ENCODE data around the gene C1orf159.
A peak's percentile ranks its signal among the peaks of the same experiment; 100 is the strongest.

Gene C1orf159

GRCh38 chr1:1053682-1054081 is 62.2 kb downstream of the C1orf159 start:
- no peak for DNase-seq (ENCODE audit: low read depth in 2 of 2)

- no peak for DNase-seq (ENCODE audit: low read depth in 2 of 2)
Measured at GRCh38 chr1:1053022-1053421, 62.9 kb downstream of the C1orf159 start.

- no peak for DNase-seq (ENCODE audit: low read depth in 2 of 2)
Measured at GRCh38 chr1:1052003-1052840, 63.7 kb downstream of the C1orf159 start.

GRCh38 chr1:1051127-1051810 is 64.6 kb downstream of the C1orf159 start:
- DNase-seq (ENCODE audit: low read depth in 2 of 2) = no peak

DNA sequence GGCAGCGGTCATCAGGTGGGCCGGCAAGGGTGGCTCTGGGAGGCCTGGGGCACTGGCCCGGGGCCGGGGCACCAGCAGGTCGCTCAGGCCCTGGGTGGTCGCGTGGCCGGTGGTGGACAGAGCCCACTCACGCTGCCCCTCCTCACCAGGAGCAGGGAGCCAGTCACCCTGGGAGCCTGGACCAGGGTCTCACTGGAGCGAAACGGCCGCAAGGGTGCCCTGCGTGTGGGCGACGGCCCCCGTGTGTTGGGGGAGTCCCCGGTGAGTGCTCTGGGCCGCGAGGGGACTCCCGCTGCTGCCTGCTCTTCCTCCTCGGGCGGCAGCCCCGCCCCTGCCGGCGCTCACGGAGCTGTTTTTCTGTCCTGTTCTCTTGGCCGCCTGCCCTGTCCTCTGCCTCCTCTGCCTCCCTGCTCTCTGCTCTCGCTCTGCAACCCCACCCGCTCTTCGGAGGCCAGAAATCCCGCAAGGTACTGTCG is 65.3 kb downstream of the C1orf159 start:
- DNase-seq (ENCODE audit: low read depth in 2 of 2) = no peak

GRCh38 chr1:1049318-1050165 is 66.3 kb downstream of the C1orf159 start:
- DNase-seq (ENCODE audit: low read depth in 2 of 2) = no peak

- no peak for DNase-seq (ENCODE audit: low read depth in 2 of 2)
Measured at GRCh38 chr1:1048765-1049164, 67.1 kb downstream of the C1orf159 start.

DNA sequence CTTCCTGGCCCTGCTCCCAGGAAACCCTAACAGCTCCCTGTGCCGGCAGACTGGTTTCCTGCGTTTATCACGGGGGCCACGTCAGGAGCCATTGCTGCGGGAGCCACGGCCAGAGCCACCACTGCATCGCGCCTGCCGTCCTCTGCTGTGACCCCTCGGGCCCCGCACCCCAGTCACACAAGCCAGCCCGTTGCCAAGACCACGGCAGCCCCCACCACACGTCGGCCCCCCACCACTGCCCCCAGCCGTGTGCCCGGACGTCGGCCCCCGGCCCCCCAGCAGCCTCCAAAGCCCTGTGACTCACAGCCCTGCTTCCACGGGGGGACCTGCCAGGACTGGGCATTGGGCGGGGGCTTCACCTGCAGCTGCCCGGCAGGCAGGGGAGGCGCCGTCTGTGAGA is 67.9 kb downstream of the C1orf159 start:
- no peak for DNase-seq (ENCODE audit: low read depth in 2 of 2)

GRCh38 chr1:1047407-1047806 is 68.5 kb downstream of the C1orf159 start:
- DNase-seq (ENCODE audit: low read depth in 2 of 2) = no peak

DNA sequence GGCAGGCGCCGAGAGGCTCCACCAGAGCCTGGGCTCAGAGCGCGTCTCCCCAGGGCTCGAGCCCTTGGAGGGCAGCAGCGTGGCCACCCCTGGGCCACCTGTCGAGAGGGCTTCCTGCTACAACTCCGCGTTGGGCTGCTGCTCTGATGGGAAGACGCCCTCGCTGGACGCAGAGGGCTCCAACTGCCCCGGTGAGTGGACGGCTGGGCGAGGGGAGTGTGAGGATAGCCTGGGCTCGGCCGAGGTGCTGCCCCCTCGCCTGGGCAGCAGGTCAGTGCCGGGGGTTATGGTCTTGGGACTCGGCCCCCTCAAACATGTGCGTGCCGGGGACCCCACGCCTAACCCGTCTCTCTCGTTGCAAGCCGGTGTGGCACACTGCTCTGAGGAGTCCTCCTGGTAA is 69.1 kb downstream of the C1orf159 start:
- DNase-seq (ENCODE audit: low read depth in 2 of 2) = no peak

DNA sequence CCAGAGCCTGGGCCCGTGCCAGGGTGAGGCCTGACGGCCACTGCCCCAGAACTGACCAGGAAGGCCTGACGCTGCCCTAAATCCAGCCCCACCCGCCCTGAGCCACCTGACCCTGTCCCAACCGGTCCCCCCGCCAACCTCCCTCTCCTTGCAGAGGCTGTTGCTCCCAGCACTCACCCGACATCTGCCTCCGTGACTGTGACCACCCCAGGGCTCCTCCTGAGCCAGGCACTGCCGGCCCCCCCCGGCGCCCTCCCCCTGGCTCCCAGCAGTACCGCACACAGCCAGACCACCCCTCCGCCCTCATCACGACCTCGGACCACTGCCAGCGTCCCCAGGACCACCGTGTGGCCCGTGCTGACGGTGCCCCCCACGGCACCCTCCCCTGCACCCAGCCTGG is 69.6 kb downstream of the C1orf159 start:
- no peak for DNase-seq (ENCODE audit: low read depth in 2 of 2)

DNA sequence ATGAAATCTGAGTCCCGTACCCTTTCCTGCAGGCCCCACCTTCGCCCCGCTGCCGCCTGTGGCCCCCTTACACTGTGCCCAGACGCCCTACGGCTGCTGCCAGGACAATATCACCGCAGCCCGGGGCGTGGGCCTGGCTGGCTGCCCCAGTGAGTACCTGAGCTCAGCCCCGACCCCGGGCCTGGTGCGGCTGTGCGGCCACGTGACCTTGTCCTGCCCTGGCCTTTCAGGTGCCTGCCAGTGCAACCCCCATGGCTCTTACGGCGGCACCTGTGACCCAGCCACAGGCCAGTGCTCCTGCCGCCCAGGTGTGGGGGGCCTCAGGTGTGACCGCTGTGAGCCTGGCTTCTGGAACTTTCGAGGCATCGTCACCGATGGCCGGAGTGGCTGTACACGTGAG is 70.8 kb downstream of the C1orf159 start:
- DNase-seq (ENCODE audit: low read depth in 2 of 2) = no peak

GRCh38 chr1:1044455-1045078 is 71.3 kb downstream of the C1orf159 start:
- no peak for DNase-seq (ENCODE audit: low read depth in 2 of 2)

GRCh38 chr1:1043921-1044320 is 72.0 kb downstream of the C1orf159 start:
- no peak for DNase-seq (ENCODE audit: low read depth in 2 of 2)

- no peak for DNase-seq (ENCODE audit: low read depth in 2 of 2)
Measured at GRCh38 chr1:1043411-1043810, 72.5 kb downstream of the C1orf159 start.

GRCh38 chr1:1042835-1043234 is 73.1 kb downstream of the C1orf159 start:
- DNase-seq (ENCODE audit: low read depth in 2 of 2) = no peak

DNA sequence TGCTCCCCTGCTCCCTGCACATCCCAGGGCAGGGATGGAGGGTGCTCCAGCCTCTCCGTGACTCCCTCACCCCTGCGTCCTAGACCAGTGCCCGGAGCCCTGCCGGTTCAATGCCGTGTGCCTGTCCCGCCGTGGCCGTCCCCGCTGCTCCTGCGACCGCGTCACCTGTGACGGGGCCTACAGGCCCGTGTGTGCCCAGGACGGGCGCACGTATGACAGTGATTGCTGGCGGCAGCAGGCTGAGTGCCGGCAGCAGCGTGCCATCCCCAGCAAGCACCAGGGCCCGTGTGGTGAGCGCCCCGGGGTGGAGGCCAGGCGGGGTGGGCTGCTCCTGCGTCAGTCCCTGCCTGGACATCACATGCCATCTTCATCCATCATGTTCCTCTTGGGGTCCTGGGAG is 74.0 kb downstream of the C1orf159 start:
- no peak for DNase-seq (ENCODE audit: low read depth in 2 of 2)

GRCh38 chr1:1041092-1041523 is 74.8 kb downstream of the C1orf159 start:
- DNase-seq (ENCODE audit: low read depth in 2 of 2) = no peak

DNA sequence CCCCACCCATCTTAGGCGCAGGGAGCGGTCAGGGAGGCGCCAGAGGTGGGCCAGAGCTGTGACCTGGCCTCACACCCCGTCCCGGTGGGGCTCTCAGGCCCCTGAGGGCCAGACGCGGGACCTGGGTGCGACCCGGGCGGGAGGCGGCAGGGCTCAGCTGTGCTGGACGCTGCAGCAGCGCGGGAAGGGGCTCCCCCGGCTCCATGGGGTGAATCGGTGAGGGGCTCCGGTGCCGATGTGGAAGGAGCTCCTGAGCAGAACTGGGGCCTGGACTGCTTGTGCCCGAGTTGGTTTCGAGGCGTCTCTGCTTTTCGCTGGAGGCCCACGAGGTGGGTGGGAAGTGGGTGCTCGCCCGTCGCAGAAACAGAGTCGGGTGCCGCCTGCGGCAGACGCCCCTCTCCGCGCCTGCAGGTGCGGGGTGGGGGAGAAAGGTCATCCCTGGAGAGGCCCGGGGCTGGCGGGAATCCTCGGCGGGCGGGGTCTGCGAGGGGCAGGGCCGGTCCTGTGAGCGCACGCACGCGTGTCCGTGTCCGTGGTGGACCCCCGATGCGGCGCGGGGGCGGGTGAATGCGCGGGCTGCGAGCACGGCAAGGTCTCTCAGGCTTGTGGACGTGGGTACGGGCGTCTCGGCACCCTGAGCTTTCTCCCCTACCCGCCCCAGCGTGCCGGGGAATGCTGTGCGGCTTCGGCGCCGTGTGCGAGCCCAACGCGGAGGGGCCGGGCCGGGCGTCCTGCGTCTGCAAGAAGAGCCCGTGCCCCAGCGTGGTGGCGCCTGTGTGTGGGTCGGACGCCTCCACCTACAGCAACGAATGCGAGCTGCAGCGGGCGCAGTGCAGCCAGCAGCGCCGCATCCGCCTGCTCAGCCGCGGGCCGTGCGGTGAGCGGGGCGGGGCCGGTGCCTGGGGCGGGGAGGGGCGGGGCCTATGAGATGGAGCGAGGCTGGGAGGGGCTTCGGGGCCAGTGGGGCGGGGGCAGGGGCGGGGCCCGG is 75.6 kb downstream of the C1orf159 start:
- DNase-seq (ENCODE audit: low read depth in 2 of 2) = peak; percentile 58 to 64

DNA sequence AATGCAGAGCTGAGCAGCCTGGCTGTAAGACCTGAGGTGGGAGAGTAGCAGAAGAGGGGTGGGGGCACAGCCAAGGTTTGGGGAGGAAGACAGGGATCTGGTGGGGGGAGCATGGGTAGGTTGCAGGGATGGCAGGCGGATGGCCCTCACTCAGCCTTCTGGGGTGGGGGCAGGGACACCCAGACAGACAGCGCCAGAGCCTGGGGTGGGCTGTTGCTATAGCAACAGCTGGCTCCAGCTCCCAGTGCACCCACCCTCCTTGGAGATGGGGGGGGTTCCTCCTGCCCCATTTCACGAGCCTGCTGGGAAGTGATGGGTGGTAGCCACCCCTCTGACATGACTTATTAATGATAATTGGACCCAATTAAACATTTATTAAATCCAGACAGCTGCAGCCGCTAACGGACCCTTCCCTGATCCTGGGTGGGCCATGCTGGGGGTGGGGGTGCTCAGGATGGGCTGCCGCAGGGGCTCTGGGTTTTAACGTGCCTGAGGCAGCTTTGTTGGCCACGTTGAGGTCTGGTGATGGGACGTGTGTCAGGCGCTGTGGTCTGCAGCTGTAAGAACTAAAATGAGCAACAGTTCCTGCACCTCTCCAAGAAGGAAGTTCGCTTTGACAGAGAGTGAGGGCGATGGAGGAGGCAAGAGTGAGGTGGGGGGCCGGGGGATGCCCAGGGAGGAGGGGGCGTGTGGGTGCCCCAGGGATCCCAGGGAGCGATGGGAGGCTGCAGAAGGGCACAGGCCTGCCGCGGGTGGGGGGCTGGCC is 76.6 kb downstream of the C1orf159 start:
- DNase-seq (ENCODE audit: low read depth in 2 of 2) = no peak
